A549 (cell line): ENCODE data around the gene TMEM255B. TPM values are rescaled to one million over a fixed set of nuclear protein-coding genes. Genes with fewer than 3 reads are reported as not detected.

Experiments
- ATAC-seq, 2 experiments: fragments of 200-7000 bp in 1 of 2; fragments of >200 bp in 1 of 2; cut with Nextera tagmentation in 1 of 2; cut with Tn5 transposase in 1 of 2; 3 replicates each; pipeline versions ENCODE4 v1.8.0 to v1.9.1; 2018 to 2020; ENCODE audit warnings: mild to moderate bottlenecking in 1 of 2, moderate library complexity in 1 of 2
- CTCF ChIA-PET: fragments of 300-600 bp; sonication (Branson Sonifier 250); formaldehyde crosslinking; extraction: SDS; loops from one replicate; lab custom pipeline; 2021; ENCODE audit warnings: antibody characterized with exemption, inconsistent platforms; lab: Yijun Ruan, JAX
- POLR2A ChIA-PET: fragments of 350-600 bp; formaldehyde crosslinking; extraction: SDS; loops from one replicate; lab custom pipeline; 2021; ENCODE audit warnings: antibody characterized with exemption, inconsistent platforms; lab: Yijun Ruan, JAX
- DNase-seq, 2 experiments: peaks; one replicate each; pipeline versions ENCODE4 v3.0.0 to v3.0.0-alpha.2; 2011 to 2016; ENCODE audit warnings: low read depth in 1 of 2, low spot score in 1 of 2
- FAIRE-seq: peaks from 2 replicates; lab custom pipeline; 2011; peaks lifted over from hg19 to GRCh38; lab: Jason Lieb, UNC
- H3K27ac ChIP-seq, 2 experiments: fragments of >200 bp; sonication (Bioruptor Twin); formaldehyde crosslinking; 3 replicates each; pipeline ENCODE4 v1.5.1; 2016 to 2017
- H3K4me1 ChIP-seq: fragments of >200 bp; sonication (Bioruptor Twin); formaldehyde crosslinking; 3 replicates; pipeline ENCODE4 v1.6.1; 2016
- H3K4me2 ChIP-seq: fragments of >200 bp; sonication (Bioruptor Twin); formaldehyde crosslinking; 3 replicates; pipeline ENCODE4 v1.6.1; 2016
- H3K4me3 ChIP-seq: fragments of >200 bp; sonication (Bioruptor Twin); formaldehyde crosslinking; 3 replicates; pipeline ENCODE4 v1.5.1; 2016
- H3K9me3 ChIP-seq: fragments of >200 bp; sonication (Bioruptor Twin); formaldehyde crosslinking; 3 replicates; pipeline ENCODE4 v1.6.1; 2016
- CBX2 ChIP-seq: fragments of 200-600 bp; sonication (generic); IDR thresholded peaks from 2 replicates; pipeline ENCODE4 v1.6.1; 2016; ENCODE audit warnings: low read depth, mild to moderate bottlenecking, borderline replicate concordance
- CHD2 ChIP-seq: fragments of 150-350 bp; IDR thresholded peaks from 2 replicates; pipeline ENCODE4 v1.6.1; 2014; ENCODE audit warnings: low read length; ENCODE audit not compliant: partially characterized antibody
- EHMT2 ChIP-seq: fragments of 200-600 bp; sonication (generic); IDR thresholded peaks from 2 replicates; pipeline ENCODE4 v1.6.1; 2016; ENCODE audit warnings: antibody characterized with exemption, low read depth, mild to moderate bottlenecking, moderate library complexity
- ESRRA ChIP-seq: fragments of 150-350 bp; IDR thresholded peaks from 2 replicates; pipeline ENCODE4 v1.6.1; 2014; ENCODE audit warnings: mild to moderate bottlenecking, low read length, borderline replicate concordance
- FOSB ChIP-seq: fragments of 250-450 bp; sonication (Bioruptor Pico); IDR thresholded peaks from 2 replicates; pipeline ENCODE4 v1.5.0; 2020; ENCODE audit warnings: mild to moderate bottlenecking, moderate library complexity
- GATA3 ChIP-seq: IDR thresholded peaks from 2 replicates; pipeline ENCODE4 v1.6.1; 2012; ENCODE audit warnings: borderline replicate concordance
- HES2 ChIP-seq: fragments of >200 bp; sonication (Bioruptor Twin); formaldehyde crosslinking; IDR thresholded peaks from 2 replicates; pipeline ENCODE4 v1.6.1; 2016
- HOXB13 ChIP-seq: fragments of 250-450 bp; sonication (Bioruptor Pico); IDR thresholded peaks from 2 replicates; pipeline ENCODE4 v1.5.0; 2020; ENCODE audit warnings: low read depth, mild to moderate bottlenecking, moderate library complexity
- MAFK ChIP-seq: fragments of 450-650 bp; IDR thresholded peaks from 2 replicates; pipeline ENCODE4 v1.6.1; 2014; ENCODE audit not compliant: partially characterized antibody
- NR3C1 ChIP-seq: fragments of >200 bp; sonication (Bioruptor Twin); formaldehyde crosslinking; IDR thresholded peaks from 3 replicates; pipeline ENCODE4 v1.6.1; 2017
- PHF8 ChIP-seq: fragments of 200-600 bp; sonication (generic); IDR thresholded peaks from 2 replicates; pipeline ENCODE4 v1.6.1; 2016; ENCODE audit warnings: low read depth, mild to moderate bottlenecking, antibody characterized with exemption, moderate library complexity, borderline replicate concordance
- REST ChIP-seq: fragments of 200-600 bp; sonication (generic); IDR thresholded peaks from 2 replicates; pipeline ENCODE4 v1.6.1; 2016; ENCODE audit warnings: antibody characterized with exemption, mild to moderate bottlenecking, moderate library complexity
- SREBF2 ChIP-seq: fragments of 450-650 bp; IDR thresholded peaks from 2 replicates; pipeline ENCODE4 v1.6.1; 2014; ENCODE audit warnings: mild to moderate bottlenecking, moderate library complexity
- TFCP2L1 ChIP-seq: fragments of 250-450 bp; sonication (Bioruptor Pico); IDR thresholded peaks from 2 replicates; pipeline ENCODE4 v1.5.0; 2021; ENCODE audit warnings: mild to moderate bottlenecking
- TP53 ChIP-seq: fragments of 250-450 bp; sonication (Bioruptor Pico); IDR thresholded peaks from 2 replicates; pipeline ENCODE4 v1.5.0; 2021; ENCODE audit warnings: mild to moderate bottlenecking, moderate library complexity
- ZSCAN20 ChIP-seq: fragments of 250-450 bp; sonication (Bioruptor Pico); IDR thresholded peaks from 2 replicates; pipeline ENCODE4 v1.8.0; 2022; ENCODE audit warnings: mild to moderate bottlenecking, moderate library complexity
- WGBS: methylation state at CpG from one replicate; pipeline ENCODE4 v1.1.6; 2017; ENCODE audit errors: missing lambda C conversion rate; 5-methylcytosine and 5-hydroxymethylcytosine counted together
- polyA plus RNA-seq, 4 experiments: library from polyadenylated mRNA; depleted of rRNA in 3 of 4; stranded (reverse); fragments of >200 nt; fragmentation: RNase III in 1 of 4; extraction: RNeasy Plus Mini Kit Qiagen cat#74134 plus additional on column Dnase treatment in 1 of 4; gene quantifications; 2 replicates in 3 of 4; 3 replicates in 1 of 4; pipeline ENCODE4 v1.2.3, GENCODE V29; 2011 to 2017

Gene TMEM255B
- polyA plus RNA-seq, 2 of the 4 experiments (the other 2 are of a cell fraction), result 0.54 to 1.1 TPM

GRCh38 chr13:113775451-113776145 lies 16.6 kb downstream of the TMEM255B start:
- no peak overlapping the region for H3K27ac ChIP-seq
- H3K4me3 ChIP-seq, result no peak overlapping the region
- ChIA-PET CTCF (interaction anchor here (1.3 kb wide), 1 partner anchor 8 kb away, joined by 3 read pairs; no protein-coding TSS in a partner anchor), POLR2A (no interaction called here)
- TF ChIP-seq HOXB13 (CRISPR knock-in tag) (no peak), SREBF2 (no peak), FOSB (CRISPR knock-in tag) (no peak), CHD2 (no peak), TP53 (no peak), NR3C1 (no peak), ESRRA (no peak), HES2 (no peak), MAFK (no peak), TFCP2L1 (no peak), REST (no peak), CBX2 (no peak), GATA3 (no peak), EHMT2 (no peak)
- FAIRE-seq (no peak), DNase-seq (no peak), ATAC-seq (no peak)
- H3K4me1 ChIP-seq, result peaks cover 10% of the 10 kb centered on the region; the same call in 2 of the 3 replicates
- H3K4me2 ChIP-seq, result no peak overlapping the region
- WGBS, result 65% methylated on average over 6 of the region's 28 CpGs
- H3K9me3 ChIP-seq, result no peaks in the 10 kb centered on the region; the same call in 2 of the 3 replicates

GRCh38 chr13:113776231-113777125 lies 17.5 kb downstream of the TMEM255B start:
- DNase-seq (no peak), FAIRE-seq (no peak), ATAC-seq (no peak)
- H3K4me3 ChIP-seq, result no peak overlapping the region
- TF ChIP-seq PHF8, result no peak
- TF ChIP-seq TP53, result no peak
- no peak for TF ChIP-seq ESRRA
- no peak for TF ChIP-seq TFCP2L1
- no peak for TF ChIP-seq ZSCAN20
- ChIA-PET POLR2A (no interaction called here), CTCF (interaction anchor here (1.3 kb wide), 1 partner anchor 9 kb away, joined by 3 read pairs; no protein-coding TSS in a partner anchor)
- peaks cover 10% of the 10 kb centered on the region; the same call in 2 of the 3 replicates for H3K4me1 ChIP-seq
- 46% methylated on average over 18 of the region's 35 CpGs for WGBS
- no peak overlapping the region for H3K27ac ChIP-seq
- no peak overlapping the region for H3K4me2 ChIP-seq
- no peaks in the 10 kb centered on the region; the same call in 2 of the 3 replicates for H3K9me3 ChIP-seq
